Measurements from ENCODE around the gene BTNL3. TPM values are rescaled to one million over a fixed set of nuclear protein-coding genes. Genes with fewer than 3 reads are reported as not detected.

Gene BTNL3
- total and polyA plus RNA-seq, 2 donors (not counting 3 experiments of a cell fraction or from before 2014, with no cell fraction given): not detected

DNA sequence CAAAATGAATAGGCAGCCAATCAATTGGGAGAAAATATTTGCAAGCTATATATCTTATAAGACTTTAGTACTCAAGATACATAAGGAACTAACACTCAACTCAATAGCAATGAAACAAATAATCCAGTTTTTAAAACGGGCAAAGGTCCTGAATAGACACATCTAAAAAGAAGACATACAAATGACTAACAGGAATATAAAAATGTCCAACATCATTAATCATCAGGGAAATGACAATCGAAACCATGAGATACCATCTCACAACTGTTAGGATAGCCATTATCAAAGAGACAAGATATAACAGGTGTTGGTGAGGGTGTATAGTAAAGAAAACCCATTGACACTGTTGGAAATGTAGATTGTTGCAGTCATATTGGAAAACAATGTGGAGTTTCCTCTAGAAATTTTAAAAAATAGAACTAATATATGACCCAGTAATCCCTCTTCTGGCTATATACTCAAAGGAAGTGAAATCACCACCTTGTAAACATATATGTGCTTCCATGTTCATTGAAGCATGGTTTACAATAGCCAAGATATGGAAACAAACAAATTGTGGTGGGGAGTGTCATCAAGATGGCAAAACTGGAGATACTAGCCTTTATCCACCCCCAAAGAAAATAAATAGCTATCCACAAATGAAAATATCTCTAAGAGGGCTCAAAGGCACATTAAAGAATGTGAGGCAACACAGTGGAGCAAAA lies 13.9 kb upstream of the BTNL3 start:
- H3K36me3 ChIP-seq (ENCODE audit: control insufficient read depth in 2 of 2, extremely low read depth in 1 of 2, insufficient read depth in 2 of 2, low read length in 2 of 2): no peaks in the 10 kb centered on the region
- H4K20me1 ChIP-seq (replicated peaks; ENCODE audit: control insufficient read depth, extremely low read depth, insufficient read depth, low read length): no peaks in the 10 kb centered on the region
- no peak overlapping the region for H3K27ac ChIP-seq (ENCODE audit: insufficient read depth, low read depth, low read length)
- no peak for DNase-seq (ENCODE audit: low read depth, low spot score)
- no peaks in the 10 kb centered on the region for H3K79me2 ChIP-seq (ENCODE audit: control insufficient read depth, insufficient read depth, low read length)
- no peak for TF ChIP-seq POLR2A (IDR thresholded peaks at IDR 0.05; ENCODE audit: low read depth, low read length)
- TF ChIP-seq GATA2 (IDR thresholded peaks at IDR 0.05; ENCODE audit: insufficient read depth, insufficient read length, low read depth, low read length): no peak
- no peak for TF ChIP-seq POLR2AphosphoS5 (IDR thresholded peaks at IDR 0.05; ENCODE audit: insufficient read depth, low read depth, low read length)
- TF ChIP-seq, protein P1, sequence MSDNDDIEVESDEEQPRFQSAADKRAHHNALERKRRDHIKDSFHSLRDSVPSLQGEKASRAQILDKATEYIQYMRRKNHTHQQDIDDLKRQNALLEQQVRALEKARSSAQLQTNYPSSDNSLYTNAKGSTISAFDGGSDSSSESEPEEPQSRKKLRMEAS (IDR thresholded peaks at IDR 0.05; ENCODE audit: insufficient read depth, insufficient read length): no peak
- TF ChIP-seq JUN (IDR thresholded peaks at IDR 0.05; ENCODE audit: borderline replicate concordance, insufficient read depth, insufficient read length, low read depth): no peak
- no peak for TF ChIP-seq FOS (IDR thresholded peaks at IDR 0.05; ENCODE audit: borderline replicate concordance, insufficient read depth, low read length)
- TF ChIP-seq, protein P2, sequence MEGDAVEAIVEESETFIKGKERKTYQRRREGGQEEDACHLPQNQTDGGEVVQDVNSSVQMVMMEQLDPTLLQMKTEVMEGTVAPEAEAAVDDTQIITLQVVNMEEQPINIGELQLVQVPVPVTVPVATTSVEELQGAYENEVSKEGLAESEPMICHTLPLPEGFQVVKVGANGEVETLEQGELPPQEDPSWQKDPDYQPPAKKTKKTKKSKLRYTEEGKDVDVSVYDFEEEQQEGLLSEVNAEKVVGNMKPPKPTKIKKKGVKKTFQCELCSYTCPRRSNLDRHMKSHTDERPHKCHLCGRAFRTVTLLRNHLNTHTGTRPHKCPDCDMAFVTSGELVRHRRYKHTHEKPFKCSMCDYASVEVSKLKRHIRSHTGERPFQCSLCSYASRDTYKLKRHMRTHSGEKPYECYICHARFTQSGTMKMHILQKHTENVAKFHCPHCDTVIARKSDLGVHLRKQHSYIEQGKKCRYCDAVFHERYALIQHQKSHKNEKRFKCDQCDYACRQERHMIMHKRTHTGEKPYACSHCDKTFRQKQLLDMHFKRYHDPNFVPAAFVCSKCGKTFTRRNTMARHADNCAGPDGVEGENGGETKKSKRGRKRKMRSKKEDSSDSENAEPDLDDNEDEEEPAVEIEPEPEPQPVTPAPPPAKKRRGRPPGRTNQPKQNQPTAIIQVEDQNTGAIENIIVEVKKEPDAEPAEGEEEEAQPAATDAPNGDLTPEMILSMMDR (IDR thresholded peaks at IDR 0.05; ENCODE audit: extremely low read depth in 1 of 2, insufficient read depth in 1 of 2, low read depth in 1 of 2, low read length in 2 of 2): no peak
- TF ChIP-seq MYC (IDR thresholded peaks at IDR 0.05; ENCODE audit: low read depth, low read length): no peak
- TF ChIP-seq EZH2 (IDR thresholded peaks at IDR 0.05; ENCODE audit: borderline replicate concordance, low read depth, low read length, severe bottlenecking): no peak
- H3K4me2 ChIP-seq (ENCODE audit: insufficient read depth, low read length): no peak overlapping the region
- H3K4me3 ChIP-seq (replicated peaks in 1 of 3; ENCODE audit: insufficient read depth in 1 of 3, low read depth in 1 of 3, low read length in 3 of 3): no peak overlapping the region
- no peaks in the 10 kb centered on the region for H3K27me3 ChIP-seq (ENCODE audit: control insufficient read depth in 2 of 2, insufficient read depth in 2 of 2, low read length in 2 of 2)
- ChIA-PET POLR2A (no interaction called here), CTCF (no interaction called here)
- intact Hi-C loops (cut with micrococcal nuclease) (no loop called here), dilution Hi-C loops (cut with MboI; ENCODE audit: extremely low pct_ligation_motif_present, low sequenced_read_pairs) (no loop called here)
- H3K9me1 ChIP-seq (replicated peaks; ENCODE audit: control insufficient read depth, extremely low read depth, insufficient read depth, low read length): no peaks in the 10 kb centered on the region
- H3K4me1 ChIP-seq (ENCODE audit: control insufficient read depth, extremely low read depth, insufficient read depth, low read length): no peaks in the 10 kb centered on the region
- H3K9me3 ChIP-seq (replicated peaks; ENCODE audit: control insufficient read depth, insufficient read depth, low read length): no peaks in the 10 kb centered on the region
- no peak overlapping the region for H3K9ac ChIP-seq (replicated peaks; ENCODE audit: extremely low read depth, insufficient read depth, low read length)
- H2AFZ ChIP-seq (ENCODE audit: low read depth, low read length): no peak overlapping the region
- no TSS peak for BruUV-seq (replicated peaks)
- FAIRE-seq: no peak
